ENCODE measurements around the gene ALS2CL.
A peak's percentile ranks its signal among the peaks of the same experiment; 100 is the strongest.
"Not testable (repeated sequence)": the region's sequence is repeated elsewhere in the genome, so short reads cannot be mapped to it uniquely, and the experiment has no call there.

ALS2CL gene, protein sequence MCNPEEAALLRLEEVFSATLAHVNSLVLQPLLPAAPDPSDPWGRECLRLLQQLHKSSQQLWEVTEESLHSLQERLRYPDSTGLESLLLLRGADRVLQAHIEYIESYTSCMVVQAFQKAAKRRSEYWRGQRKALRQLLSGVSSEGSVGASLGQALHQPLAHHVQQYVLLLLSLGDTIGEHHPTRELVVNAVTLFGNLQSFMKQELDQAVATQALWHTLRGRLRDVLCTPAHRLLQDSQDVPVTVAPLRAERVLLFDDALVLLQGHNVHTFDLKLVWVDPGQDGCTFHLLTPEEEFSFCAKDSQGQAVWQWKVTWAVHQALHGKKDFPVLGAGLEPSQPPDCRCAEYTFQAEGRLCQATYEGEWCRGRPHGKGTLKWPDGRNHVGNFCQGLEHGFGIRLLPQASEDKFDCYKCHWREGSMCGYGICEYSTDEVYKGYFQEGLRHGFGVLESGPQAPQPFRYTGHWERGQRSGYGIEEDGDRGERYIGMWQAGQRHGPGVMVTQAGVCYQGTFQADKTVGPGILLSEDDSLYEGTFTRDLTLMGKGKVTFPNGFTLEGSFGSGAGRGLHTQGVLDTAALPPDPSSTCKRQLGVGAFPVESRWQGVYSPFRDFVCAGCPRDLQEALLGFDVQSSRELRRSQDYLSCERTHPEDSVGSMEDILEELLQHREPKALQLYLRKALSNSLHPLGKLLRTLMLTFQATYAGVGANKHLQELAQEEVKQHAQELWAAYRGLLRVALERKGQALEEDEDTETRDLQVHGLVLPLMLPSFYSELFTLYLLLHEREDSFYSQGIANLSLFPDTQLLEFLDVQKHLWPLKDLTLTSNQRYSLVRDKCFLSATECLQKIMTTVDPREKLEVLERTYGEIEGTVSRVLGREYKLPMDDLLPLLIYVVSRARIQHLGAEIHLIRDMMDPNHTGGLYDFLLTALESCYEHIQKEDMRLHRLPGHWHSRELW

DNA sequence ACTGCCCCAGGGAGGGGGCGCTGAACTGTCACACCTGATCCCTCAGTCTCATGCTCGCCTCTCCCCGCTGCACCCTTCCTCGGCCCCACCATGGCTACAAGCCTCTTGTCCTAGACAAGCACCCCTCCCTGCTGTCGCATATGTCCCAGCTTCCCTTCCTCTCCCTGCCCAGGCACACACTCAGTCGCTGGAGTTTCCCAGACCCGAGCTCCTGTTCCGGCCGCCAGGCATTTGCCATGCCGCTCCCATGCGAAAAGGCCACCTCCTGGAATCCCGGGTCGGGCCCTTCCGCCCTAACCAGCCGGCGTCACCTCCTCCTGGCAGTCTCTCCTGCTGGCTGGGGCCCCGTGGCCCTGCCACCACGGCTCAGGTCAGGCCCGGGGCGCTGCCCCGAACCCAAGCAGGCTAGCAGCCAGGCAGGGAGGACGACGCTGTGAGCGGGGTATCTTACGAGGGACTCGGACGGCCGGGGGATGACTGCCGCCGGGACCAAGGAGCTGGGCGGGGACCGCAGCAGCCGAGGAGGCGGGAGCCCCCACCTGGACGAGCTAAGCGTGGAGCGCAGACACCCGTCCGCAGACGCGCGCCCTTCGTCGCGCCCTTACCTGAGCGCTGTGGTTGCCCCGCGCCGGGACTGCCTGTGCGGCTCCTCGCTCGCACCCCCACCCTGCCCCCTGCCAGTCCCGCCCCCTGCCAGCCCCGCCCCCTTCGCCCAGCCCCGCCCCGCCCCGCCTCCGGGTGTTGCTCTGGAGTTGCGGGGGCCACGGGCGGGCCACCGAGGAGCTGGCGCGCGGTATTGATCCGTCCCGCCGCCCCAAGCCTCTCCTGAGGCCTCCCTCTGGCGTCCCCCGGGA, at the start of gene ALS2CL:
Gene ALS2CL (minus strand): TSS at position 642 of the 854 bp plus-strand sequence. CDS start 4,239 bp downstream, outside the sequence.
- DNase-seq = peak; percentile 68

DNA sequence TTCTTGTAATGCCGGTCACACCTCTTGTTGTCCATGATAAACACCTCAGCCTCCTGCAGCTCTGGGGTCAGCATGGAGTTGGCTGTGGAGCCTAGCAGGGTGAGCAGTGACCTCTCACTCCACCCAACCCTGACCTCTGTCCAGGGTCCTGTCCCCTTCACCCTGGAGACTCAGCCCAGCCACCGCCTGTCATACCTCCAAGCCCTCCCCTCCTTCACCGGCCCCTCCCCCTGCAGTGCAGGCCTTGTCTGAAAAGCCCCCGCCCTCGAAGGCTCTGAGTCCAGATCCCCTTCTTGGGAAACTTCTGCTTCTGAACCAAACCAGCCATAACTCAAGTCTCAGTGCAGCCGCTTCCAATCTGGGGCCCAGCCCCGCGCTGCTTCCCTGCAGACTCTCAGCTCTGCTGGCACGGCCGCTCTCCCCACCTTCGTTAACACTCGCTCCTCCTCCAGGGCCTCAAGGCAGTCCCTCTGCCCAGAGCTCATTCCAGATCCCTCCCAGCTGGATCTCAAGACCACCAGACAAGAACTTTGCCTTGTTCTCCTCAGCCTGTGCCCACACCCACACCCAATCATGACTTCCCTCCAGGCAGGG, 49.6 kb upstream of the ALS2CL start:
- DNase-seq = peak; percentile 30

DNA sequence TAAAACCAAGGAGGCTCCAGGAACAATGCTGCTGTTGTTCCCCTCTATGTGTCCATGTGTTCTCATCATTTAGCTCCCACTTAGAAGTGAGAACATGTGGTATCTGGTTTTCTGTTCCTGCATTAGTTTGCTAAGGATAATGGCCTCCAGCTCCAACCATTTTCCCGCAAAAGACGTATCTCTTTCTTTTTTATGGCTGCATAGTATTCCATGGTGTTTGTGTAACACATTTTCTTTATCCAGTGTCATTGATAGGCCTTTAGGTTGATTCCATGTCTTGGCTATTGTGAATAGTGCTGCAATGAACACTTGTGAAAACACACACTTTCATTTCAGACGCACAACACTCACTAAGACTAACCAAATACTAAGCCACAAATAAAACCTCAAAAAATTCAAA, 46.1 kb upstream of the ALS2CL start:
- DNase-seq = not testable (repeated sequence)

DNA sequence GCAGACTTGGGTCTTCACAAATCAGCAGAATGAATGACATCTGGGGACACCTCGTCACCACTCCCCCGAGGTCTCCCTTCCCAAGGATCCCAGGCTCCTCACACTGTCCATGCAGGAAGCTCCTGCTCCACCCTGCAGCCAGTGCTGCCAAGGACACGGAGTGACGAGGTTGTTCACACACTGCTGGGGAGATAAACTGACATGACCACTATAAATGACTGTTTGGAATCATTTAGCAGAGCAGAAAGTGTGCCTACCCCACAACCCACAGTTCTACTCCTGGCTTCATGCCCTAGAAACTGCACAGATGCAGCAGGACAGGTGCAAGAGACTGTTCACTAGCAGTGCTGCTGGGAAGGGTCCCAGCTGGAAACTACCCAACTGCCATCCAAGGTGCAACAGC, 43.9 kb upstream of the ALS2CL start:
- no peak for DNase-seq

DNA sequence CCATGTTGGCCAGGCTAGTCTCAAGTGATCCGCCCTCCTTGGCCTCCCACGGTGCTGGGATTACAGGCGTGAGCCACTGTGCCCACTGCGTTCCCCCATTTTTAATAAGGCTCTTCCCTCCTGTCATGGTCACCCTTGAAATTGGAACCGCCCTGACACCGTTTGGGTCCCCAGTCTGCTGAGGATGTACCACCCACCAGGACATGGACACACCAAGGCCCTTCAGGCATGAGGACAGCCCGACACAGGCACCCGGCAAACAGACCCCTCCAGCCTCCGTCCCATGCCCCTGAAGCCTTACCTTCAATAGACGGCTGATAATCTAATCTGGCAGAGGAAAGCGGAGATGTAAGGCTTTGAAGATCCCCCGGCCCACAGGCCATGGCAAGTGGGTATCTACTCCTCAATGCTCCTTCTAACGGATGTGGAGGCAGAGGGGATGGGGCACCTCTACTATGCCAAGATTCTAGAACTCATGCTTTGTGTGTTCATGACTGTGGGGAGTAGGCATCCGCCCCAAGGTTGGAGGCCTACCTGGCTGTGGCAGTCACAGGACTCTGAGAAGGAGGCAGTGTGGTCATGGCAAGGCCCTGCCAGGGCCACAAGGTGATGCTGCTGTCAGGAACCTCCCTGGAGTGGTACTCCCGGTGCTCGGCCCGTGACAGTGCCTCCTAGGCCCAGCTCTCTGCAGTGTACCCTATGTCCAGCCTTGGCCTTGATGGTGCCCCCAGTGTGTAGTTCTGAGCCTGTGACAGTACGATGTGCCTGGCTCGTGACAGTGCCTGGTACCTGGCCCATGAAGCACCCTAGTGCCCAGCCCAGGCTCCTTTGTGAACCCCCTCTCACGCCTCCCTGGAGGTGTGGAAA, 42.8 kb upstream of the ALS2CL start:
- no peak for DNase-seq

DNA sequence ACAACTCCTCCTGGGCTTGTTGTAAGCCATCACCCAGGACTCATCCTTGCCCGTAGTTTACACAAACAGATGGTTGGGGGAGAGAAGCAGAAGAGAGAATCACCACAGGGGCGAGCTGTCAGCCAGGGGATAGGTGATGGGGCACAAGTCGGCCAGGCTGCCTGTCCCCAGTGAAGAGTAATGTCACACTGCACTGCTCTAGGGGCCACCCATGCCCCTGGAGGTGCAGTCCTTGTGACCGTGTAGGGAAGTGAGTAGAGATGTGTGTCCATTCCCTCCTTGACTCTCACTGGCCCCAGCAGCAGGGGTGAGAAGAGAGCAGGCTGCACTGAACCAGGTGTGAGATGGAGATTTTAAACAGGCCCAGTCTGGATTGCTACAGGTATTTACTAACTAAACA, 41.3 kb upstream of the ALS2CL start:
- DNase-seq = no peak

DNA sequence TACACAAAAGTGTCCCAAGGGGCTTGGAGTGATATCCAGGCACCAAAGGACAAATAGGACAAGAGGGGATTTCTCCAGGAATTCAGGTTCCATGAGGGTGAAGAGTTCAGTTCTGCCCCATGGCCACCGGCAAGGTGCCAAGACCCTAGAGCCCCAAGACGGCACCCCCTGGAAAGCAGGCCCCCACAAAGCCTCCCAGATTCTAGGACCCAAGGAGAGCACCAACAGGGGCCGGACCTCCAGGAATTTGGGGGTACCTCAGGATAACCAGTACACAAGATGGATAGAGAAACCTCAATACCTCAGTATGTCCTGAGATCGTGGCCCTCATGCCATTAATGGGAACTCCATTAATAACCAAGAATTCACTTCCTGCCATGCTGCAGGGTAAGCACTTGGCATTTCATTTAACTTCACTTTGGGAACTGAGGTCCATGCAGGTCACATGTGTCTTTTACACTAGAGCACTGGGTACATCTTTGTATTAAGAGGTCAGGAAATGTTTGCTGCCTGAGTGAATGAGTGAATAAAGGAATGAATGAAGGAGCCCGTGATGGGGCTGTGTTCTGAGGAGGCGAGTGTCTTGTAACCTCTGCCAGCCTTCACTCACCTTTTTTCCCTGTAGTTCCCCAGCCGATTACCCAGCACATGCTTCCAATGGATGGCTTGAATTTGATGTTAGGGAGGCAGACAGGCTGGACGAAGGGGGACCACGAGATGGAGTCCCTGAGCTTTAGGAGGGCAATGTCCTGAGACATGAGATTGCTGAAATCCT, 39.7 kb upstream of the ALS2CL start:
- no peak for DNase-seq

DNA sequence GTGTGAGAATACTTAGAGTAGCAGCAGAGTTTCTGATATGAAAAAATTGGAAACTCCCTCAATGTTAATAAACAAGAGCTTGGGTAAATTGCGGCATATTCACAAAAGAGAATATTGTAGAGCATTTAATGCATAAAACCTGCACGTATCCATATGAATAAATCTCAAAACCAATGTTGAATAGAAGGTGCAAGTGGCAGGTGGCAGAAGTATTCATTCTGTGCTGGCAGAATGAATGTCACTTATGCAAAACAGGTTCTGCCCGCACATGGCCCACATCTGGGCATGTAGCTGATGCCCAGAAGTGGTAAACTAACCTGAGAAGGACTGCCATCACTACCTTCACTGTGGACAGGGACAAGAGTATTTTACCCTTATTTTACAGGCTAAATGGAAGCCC, 38.3 kb upstream of the ALS2CL start:
- DNase-seq = no peak

DNA sequence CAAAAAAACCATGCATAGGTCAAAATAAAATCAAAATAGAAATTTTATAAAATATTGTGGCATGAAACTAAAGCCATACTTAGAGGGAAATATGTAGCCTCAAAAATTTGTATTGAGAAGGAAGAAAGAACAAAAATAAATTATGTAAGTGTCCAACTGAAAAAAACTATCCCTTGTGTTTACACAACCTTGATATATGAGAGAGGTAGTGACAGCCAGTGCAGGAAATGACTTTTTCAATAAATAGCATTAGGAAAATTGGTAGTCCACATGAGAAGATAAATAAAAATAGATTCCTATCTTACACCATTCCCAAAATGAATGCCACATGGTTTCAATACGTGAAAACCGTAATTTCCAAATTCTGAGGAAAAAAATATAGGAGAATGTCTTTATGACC, 37.3 kb upstream of the ALS2CL start:
- no peak for DNase-seq

DNA sequence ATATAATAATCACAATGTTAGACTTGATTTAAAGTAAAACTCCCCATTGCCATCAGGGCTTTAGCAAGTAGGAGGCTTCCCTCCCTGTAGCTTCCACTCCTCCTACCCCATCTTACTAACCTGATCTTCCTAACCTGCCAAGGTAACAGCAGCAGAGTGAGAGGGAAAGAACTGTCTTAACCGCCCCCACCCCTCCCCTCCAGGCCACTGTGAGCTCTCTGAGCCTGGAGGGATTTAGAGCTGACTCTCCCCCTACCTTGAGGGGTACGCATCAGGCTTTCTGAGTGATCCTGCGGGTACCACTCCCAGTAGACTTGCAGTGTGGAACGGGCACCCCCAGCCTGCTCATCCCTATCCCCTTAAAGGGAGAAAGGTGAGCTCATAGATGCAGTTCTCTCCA, 35.6 kb upstream of the ALS2CL start:
- no peak for DNase-seq

DNA sequence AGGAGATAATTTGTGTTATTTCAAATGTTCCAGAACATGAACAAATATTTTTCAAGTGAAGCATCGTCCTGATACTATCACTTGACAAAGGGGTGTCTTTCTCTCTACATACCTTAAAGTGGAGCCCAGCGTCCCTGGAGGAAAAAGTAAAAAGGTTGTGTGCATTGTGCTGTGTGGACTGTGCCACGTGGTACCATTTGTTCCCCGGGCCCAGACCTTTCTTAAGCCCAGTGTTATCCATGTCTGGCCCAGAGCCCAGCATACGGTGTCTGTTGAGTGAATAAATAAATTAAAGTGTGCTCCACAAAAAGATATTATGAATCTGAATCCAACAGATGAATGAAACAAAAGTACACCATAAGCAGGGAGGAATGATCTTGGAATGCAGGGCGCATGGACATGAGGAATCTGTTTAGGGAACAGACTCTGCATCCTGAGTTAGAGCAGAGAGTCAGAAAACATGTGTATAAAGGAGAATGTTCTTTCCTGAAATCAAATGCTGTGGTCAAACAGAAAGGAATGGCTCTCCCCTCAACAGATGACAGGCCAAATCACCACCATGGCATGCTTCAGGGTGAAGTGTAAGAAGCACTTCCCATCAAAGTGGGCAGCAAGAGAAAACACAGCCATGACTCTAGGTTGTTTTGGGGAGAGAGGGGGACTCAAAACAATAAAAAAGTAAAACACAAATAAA, 32.3 kb upstream of the ALS2CL start:
- no peak for DNase-seq

DNA sequence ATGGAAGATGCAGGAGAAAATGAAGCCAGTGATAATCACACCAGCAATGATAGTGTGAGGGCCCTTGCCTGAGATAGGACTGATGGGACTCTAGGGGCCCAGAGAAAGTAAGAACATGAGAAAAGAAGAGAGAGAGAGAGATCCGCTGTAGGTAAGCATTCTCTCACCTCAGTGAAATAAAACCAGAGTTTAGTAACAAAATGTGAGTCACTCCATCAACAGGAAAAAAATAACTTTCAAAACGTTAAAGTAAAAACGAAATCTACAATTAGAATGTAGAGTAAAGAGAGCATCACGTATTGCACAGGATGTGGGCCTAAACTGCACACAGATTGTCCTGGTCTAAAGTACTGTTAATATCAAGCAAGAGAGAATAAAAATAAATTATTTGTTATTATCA, 30.9 kb upstream of the ALS2CL start:
- DNase-seq = no peak

DNA sequence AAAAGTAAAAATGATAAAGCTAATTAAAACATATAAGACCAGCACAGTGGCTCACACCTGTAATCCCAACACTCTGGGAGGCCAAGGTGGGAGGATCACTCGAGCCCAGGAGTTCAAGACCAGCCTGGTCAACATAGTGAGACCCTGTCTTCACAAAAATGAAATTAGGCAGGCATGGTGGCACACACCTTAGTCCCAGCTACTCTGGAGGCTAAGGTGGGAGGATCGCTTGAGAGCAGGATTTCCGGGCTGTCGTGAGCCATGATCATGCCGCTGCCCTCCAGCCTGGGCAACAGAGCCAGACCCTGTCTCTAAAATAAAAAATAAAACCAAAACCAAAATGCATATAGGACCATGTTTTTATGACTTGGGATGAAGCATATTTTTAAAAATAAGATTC, 29.0 kb upstream of the ALS2CL start:
- DNase-seq = no peak

DNA sequence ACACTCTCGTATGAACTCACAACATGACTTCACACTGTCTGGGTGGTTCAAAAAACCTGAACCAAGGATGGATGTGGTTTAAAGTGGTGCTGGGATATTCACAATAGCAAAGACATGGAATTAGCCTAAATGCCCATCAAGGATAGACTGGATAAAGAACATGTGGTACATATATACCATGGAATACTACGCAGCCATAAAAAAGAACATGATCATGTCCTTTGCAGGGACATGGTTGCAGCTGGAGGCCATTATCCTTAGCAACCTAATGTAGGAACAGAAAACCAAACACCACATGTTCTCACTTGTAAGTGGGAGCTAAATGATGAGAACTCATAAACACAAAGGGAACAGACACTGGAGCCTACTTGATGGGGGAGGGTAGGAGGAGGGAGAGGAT, 27.5 kb upstream of the ALS2CL start:
- no peak for DNase-seq

DNA sequence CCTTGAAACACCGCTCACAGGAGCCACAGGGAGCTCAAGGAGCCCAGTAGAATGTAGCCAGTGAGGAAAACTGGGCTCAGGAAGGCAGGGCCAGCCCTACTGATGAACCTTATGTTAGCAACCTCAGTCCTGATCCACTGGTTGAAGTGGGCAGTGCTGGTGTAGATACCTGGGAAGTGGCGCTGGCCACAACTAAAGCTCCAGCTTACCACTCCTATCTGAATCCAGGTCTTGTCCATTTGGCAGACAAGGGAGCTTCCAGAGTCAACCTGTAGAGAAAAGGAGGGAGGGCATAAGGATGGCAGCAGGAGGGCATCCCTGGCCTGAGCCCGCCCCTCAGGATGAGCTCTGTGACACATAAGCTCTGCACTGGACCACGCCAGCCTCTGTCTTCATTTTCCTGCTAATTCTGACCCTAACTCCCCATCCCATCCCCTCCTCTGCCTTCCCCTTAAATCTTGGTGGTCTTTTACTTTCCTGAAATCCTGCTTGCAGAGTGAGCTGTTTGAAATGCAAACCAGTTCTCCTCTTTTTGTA, 26.3 kb upstream of the ALS2CL start:
- no peak for DNase-seq

DNA sequence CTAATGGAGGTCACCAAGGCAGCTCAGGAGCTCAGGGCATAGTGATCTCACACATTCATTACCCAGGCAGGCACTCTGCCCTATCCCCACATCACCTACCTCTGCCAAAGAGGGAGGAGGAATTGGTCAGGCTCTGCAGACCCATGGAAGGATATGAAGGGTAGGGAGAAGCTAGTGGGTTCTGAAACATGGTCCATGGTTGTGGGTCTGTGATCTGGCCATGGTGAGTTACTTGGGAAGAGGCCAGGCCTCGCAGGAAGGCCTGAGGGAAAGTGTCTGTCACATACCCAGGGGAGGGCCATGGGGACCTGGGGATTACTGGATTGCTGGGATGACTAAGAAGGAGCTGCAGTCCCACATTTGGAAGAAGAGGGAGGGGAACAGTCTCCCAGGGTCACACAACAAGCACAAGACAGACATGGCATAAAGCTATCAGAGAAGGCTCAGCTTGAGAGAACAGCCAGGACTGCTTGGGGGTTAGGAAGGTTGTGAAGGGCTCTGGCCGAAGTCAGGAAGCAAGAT, 25.6 kb upstream of the ALS2CL start:
- no peak for DNase-seq

DNA sequence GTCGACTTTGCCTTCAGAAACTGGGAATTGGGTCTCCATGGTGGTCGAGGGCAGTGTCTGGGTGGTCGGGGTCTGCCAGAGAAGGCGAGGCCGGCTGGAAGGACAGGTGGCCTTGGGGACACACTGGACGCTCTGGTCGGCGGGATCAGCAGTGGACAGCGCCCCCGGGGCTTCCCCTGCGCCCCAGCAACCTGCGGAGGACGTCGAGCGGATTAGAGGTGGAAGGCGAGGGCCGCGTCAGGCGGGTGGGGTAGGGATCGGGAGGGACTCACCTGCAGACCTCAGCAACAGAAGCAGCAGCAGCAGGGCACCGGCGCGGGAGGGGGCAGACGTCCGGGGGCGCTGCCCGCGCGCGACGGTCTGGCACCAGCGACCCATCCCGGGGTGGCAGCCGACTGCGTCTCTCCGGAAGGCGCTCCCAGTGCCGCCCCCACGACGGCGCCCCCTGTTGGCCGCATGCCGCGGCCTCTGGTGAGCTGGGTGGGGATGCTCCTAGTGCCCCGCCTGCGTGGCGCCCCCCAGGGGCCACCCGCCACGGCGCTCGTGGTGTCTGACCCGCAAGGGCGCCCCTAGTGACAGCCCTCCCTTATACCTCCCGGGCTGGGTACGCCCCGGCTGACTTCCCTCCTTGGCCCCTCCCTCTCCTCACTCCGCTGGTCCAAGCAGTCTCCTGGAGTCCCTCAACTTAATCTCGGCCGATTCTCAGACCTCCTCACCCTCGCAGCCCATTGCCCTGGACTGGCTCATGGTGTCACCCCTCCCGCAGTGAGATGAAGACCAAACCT, 24.2 kb upstream of the ALS2CL start, which contains the start of gene PRSS50:
Gene PRSS50 (minus strand): TSS at position 423 of the 785 bp plus-strand sequence. CDS start 45 bp downstream, at position 378.
- no peak for DNase-seq

All from right hindlimb (tissue), 1 donor.